PC-9 (cell line): ENCODE measurements around the gene GIMAP5. TPM values are rescaled to one million over a fixed set of nuclear protein-coding genes. Genes with fewer than 3 reads are reported as not detected.

Source experiments
- BruUV-seq: library from RNA; stranded (reverse); fragments of 400-500 nt; replicated peaks from 2 replicates; lab custom pipeline; 2021; lab: Mats Ljungman, UMichigan
- CTCF ChIA-PET: fragments of 300-600 bp; sonication (Branson Sonifier 250); formaldehyde crosslinking; loops from one replicate; lab custom pipeline; 2022; ENCODE audit warnings: antibody characterized with exemption; lab: Charles Lee
- POLR2A ChIA-PET: fragments of 300-600 bp; sonication (Branson Sonifier 250); formaldehyde crosslinking; loops from one replicate; lab custom pipeline; 2022; ENCODE audit warnings: antibody characterized with exemption; ENCODE audit not compliant: unreplicated experiment; lab: Charles Lee
- DNase-seq, 2 experiments: peaks; one replicate each; pipeline versions ENCODE4 v3.0.0 to v3.0.0-alpha.2; 2015 to 2022; ENCODE audit warnings: mixed read lengths in 1 of 2
- H2AFZ ChIP-seq: fragments of 200-600 bp; sonication (generic); 2 replicates; pipeline ENCODE4 v1.8.1; 2017; ENCODE audit warnings: antibody characterized with exemption
- H3F3A ChIP-seq: fragments of 200-600 bp; sonication (generic); 2 replicates; pipeline ENCODE4 v1.8.1; 2017; ENCODE audit warnings: antibody characterized with exemption, mild to moderate bottlenecking, low read depth; ENCODE audit not compliant: insufficient read depth
- H3K27ac ChIP-seq: fragments of 200-600 bp; sonication (generic); 2 replicates; pipeline ENCODE4 v1.6.1; 2016; ENCODE audit warnings: mixed run types
- H3K27me3 ChIP-seq: fragments of 200-600 bp; sonication (generic); 2 replicates; pipeline ENCODE4 v1.6.1; 2016; ENCODE audit warnings: low read depth, mixed run types; ENCODE audit not compliant: insufficient read depth
- H3K36me3 ChIP-seq: fragments of 200-600 bp; sonication (generic); 2 replicates; pipeline ENCODE4 v1.6.1; 2016; ENCODE audit warnings: low read depth, mixed run types
- H3K4me1 ChIP-seq: fragments of 200-600 bp; sonication (generic); replicated peaks from 2 replicates; pipeline ENCODE4 v1.6.1; 2016; ENCODE audit warnings: mixed run types; ENCODE audit not compliant: insufficient read depth
- H3K4me2 ChIP-seq: fragments of 200-600 bp; sonication (generic); 2 replicates; pipeline ENCODE4 v1.6.1; 2017; ENCODE audit warnings: mixed run types
- H3K4me3 ChIP-seq: fragments of 200-600 bp; sonication (generic); 2 replicates; pipeline ENCODE4 v1.6.1; 2016; ENCODE audit warnings: mixed run types
- H3K79me2 ChIP-seq: fragments of 200-600 bp; sonication (generic); 2 replicates; pipeline ENCODE4 v1.6.1; 2017; ENCODE audit warnings: low read depth, mixed run types
- H3K9me2 ChIP-seq: fragments of 200-600 bp; sonication (generic); 2 replicates; pipeline ENCODE4 v1.8.1; 2017; ENCODE audit warnings: mild to moderate bottlenecking; ENCODE audit not compliant: insufficient read depth
- H3K9me3 ChIP-seq: fragments of 200-600 bp; sonication (generic); 2 replicates; pipeline ENCODE4 v1.8.1; 2016; ENCODE audit warnings: low read depth; ENCODE audit not compliant: insufficient read depth
- H4K20me1 ChIP-seq: fragments of 200-600 bp; sonication (generic); 2 replicates; pipeline ENCODE4 v1.8.1; 2017; ENCODE audit not compliant: insufficient read depth
- CTCF ChIP-seq: fragments of 200-600 bp; sonication (generic); conservative IDR thresholded peaks from 2 replicates; pipeline ENCODE4 v1.6.1; 2017; ENCODE audit warnings: mixed run types, antibody characterized with exemption, mild to moderate bottlenecking, moderate library complexity
- EZH2 ChIP-seq: fragments of 200-600 bp; sonication (generic); IDR thresholded peaks from 2 replicates; pipeline ENCODE4 v1.8.0; 2017; ENCODE audit warnings: antibody characterized with exemption, low read depth
- intact Hi-C: fragments of 100-400 bp; cut with micrococcal nuclease; formaldehyde crosslinking; loops from one replicate; pipeline ENCODE4 v1.10.0; 2022; ENCODE audit not compliant: unreplicated experiment
- total RNA-seq: library from RNA; stranded (reverse); gene quantifications from 2 replicates; pipeline ENCODE4 v1.2.3, GENCODE V29; 2021

GIMAP5 gene
- total RNA-seq, 1 experiment from 2014 or later: not detected

GRCh38 chr7:150751702-150752101 is 14.5 kb downstream of the GIMAP5 start:
- H3K4me2 ChIP-seq: no peak overlapping the region
- H3K36me3 ChIP-seq: no peaks in the 10 kb centered on the region
- no peaks in the 10 kb centered on the region for H3K4me1 ChIP-seq
- intact Hi-C loops: no loop called here
- no peak for TF ChIP-seq CTCF
- no peak for TF ChIP-seq EZH2
- no peaks in the 10 kb centered on the region for H3K9me3 ChIP-seq
- H3K27me3 ChIP-seq: peaks cover 34% of the 10 kb centered on the region
- no peak overlapping the region for H2AFZ ChIP-seq
- H3K27ac ChIP-seq: no peak overlapping the region
- BruUV-seq: no TSS peak
- H4K20me1 ChIP-seq: no peaks in the 10 kb centered on the region
- DNase-seq: no peak
- no peaks in the 10 kb centered on the region for H3K9me2 ChIP-seq
- no peaks in the 10 kb centered on the region for H3F3A ChIP-seq
- no peak overlapping the region for H3K4me3 ChIP-seq
- H3K79me2 ChIP-seq: no peaks in the 10 kb centered on the region
- CTCF ChIA-PET: no interaction called here
- POLR2A ChIA-PET: no interaction called here

GRCh38 chr7:150753239-150753638 is 16.0 kb downstream of the GIMAP5 start:
- TF ChIP-seq EZH2 (no peak), CTCF (no peak)
- DNase-seq: no peak
- H3F3A ChIP-seq: no peaks in the 10 kb centered on the region
- POLR2A ChIA-PET: no interaction called here
- BruUV-seq: no TSS peak
- H3K79me2 ChIP-seq: no peaks in the 10 kb centered on the region
- H3K36me3 ChIP-seq: no peaks in the 10 kb centered on the region
- CTCF ChIA-PET: no interaction called here
- H3K4me1 ChIP-seq: no peaks in the 10 kb centered on the region
- intact Hi-C loops: no loop called here
- H3K4me3 ChIP-seq: no peak overlapping the region
- H3K27me3 ChIP-seq: peaks cover 18% of the 10 kb centered on the region
- no peaks in the 10 kb centered on the region for H3K9me2 ChIP-seq
- no peak overlapping the region for H3K27ac ChIP-seq
- H3K4me2 ChIP-seq: no peak overlapping the region
- no peak overlapping the region for H2AFZ ChIP-seq
- H3K9me3 ChIP-seq: no peaks in the 10 kb centered on the region
- no peaks in the 10 kb centered on the region for H4K20me1 ChIP-seq

GRCh38 chr7:150753826-150754603 is 16.8 kb downstream of the GIMAP5 start:
- no peak for DNase-seq
- intact Hi-C loops: no loop called here
- no TSS peak for BruUV-seq
- no peak overlapping the region for H3K4me2 ChIP-seq
- TF ChIP-seq EZH2 (no peak), CTCF (no peak)
- H3K4me1 ChIP-seq: no peaks in the 10 kb centered on the region
- H3K79me2 ChIP-seq: no peaks in the 10 kb centered on the region
- H3K27ac ChIP-seq: no peak overlapping the region
- H3K9me3 ChIP-seq: no peaks in the 10 kb centered on the region
- peaks cover 11% of the 10 kb centered on the region for H3K27me3 ChIP-seq
- no peaks in the 10 kb centered on the region for H3K36me3 ChIP-seq
- CTCF ChIA-PET: no interaction called here
- POLR2A ChIA-PET: no interaction called here
- H2AFZ ChIP-seq: no peak overlapping the region
- H3K9me2 ChIP-seq: no peaks in the 10 kb centered on the region
- no peak overlapping the region for H3K4me3 ChIP-seq
- no peaks in the 10 kb centered on the region for H3F3A ChIP-seq
- no peaks in the 10 kb centered on the region for H4K20me1 ChIP-seq
